Measurements from ENCODE around the gene FRY.

DNA sequence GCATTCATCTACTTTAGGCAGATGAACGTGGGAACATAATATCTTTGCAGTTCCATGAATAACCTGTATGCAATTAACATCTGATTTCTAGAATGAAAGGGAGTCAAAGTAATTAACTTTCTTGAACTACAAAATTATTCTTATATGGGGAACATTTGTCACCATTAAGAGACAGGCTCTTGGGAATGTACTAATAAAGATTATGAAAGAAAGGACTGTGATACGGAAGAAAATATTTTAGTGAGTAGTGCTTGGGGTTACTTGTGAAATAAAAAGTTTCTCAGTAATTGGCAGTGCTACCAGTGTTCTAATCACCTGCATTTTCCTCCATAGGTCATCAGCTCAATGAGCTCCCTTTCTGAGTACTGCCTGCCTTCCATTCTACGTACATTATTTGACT, 85.4 kb downstream of the FRY start:
- TF ChIP-seq, protein P1, sequence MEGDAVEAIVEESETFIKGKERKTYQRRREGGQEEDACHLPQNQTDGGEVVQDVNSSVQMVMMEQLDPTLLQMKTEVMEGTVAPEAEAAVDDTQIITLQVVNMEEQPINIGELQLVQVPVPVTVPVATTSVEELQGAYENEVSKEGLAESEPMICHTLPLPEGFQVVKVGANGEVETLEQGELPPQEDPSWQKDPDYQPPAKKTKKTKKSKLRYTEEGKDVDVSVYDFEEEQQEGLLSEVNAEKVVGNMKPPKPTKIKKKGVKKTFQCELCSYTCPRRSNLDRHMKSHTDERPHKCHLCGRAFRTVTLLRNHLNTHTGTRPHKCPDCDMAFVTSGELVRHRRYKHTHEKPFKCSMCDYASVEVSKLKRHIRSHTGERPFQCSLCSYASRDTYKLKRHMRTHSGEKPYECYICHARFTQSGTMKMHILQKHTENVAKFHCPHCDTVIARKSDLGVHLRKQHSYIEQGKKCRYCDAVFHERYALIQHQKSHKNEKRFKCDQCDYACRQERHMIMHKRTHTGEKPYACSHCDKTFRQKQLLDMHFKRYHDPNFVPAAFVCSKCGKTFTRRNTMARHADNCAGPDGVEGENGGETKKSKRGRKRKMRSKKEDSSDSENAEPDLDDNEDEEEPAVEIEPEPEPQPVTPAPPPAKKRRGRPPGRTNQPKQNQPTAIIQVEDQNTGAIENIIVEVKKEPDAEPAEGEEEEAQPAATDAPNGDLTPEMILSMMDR (IDR thresholded peaks at IDR 0.05), result no peak
- no peak for TF ChIP-seq POLR2A (IDR thresholded peaks at IDR 0.05)

Data from uterus (tissue), 2 donors.